Measurements from ENCODE around the gene PRDM15.

- TF ChIP-seq CTCF (IDR thresholded peaks at IDR 0.05) (no peak), POLR2A (IDR thresholded peaks at IDR 0.05) (no peak)
These were observed 45.2 kb upstream of the PRDM15 start for GRCh38 chr21:41924368-41924754.

Measured in suprapubic skin (tissue), 3 donors.